GM19324 (cell line): ENCODE measurements around the gene SIN3A.
"Not testable (repeated sequence)": the region's sequence is repeated elsewhere in the genome, so short reads cannot be mapped to it uniquely, and the experiment has no call there.

Experiments
- ATAC-seq: cut with Tn5 transposase; IDR thresholded peaks from one replicate; pipeline ENCODE4 v1.9.1; 2021; ENCODE audit warnings: mild to moderate bottlenecking, moderate library complexity; ENCODE audit not compliant: unreplicated experiment, low FRiP score

SIN3A gene

DNA sequence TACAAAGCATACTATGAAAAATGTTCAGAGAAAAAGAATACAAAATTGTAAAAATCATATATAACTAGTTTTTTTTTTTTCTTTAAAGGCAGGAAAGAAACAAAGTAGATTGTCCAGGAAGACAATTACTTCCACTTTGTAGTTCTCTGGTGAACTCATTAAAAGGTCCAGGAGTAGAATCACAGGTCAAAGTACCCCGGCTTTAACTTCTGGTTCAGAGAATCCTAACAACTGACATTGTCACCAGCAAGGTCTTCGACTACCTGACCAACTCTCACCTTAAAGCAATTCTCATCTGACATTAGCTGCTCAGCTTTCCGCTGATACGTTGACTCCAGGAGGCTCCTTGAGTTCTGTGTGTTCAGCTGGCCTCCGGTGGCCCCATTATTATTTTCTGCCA lies 67.5 kb downstream of the SIN3A start:
- ATAC-seq = not testable (repeated sequence)

DNA sequence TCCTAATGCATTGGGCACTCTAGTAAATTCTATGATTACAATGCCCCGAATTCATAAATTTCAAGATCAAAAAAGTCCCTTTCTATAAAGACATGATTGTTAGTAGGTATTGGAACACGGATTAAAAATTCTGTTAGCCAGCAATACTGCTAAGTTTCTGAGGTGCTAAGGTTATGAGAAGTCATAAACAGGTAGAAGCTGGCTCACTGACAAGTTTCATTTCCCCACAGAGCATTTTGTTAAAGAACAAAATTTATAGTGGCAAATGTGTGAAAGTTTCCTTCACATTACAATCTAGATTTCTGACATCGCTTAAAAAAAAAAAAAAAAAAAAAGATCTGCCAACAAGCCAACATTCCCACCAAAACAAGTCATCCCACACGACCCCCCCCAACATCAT lies 70.7 kb downstream of the SIN3A start:
- no peak for ATAC-seq

GRCh38 chr15:75371901-75372688 lies 79.4 kb downstream of the SIN3A start:
- no peak for ATAC-seq

DNA sequence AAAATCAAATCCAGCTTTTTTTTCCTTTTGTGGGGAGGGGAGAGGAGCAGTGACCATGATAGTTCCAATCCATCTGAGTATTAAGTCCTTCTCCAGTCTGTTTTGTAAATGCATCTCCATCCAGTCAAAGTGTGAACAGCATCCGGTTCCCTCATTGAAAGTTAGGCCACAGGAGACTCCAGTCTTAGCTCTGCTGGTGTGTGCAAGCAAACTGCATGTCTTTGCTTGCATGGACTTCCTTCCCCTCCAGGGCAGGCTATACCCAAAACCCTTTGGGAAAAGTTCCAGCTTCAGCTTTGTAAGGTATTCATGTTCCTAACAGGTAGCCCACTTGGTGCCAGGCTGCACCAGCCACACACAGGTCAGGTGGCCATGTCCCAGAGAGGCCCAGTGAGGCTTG lies 80.0 kb downstream of the SIN3A start:
- no peak for ATAC-seq

DNA sequence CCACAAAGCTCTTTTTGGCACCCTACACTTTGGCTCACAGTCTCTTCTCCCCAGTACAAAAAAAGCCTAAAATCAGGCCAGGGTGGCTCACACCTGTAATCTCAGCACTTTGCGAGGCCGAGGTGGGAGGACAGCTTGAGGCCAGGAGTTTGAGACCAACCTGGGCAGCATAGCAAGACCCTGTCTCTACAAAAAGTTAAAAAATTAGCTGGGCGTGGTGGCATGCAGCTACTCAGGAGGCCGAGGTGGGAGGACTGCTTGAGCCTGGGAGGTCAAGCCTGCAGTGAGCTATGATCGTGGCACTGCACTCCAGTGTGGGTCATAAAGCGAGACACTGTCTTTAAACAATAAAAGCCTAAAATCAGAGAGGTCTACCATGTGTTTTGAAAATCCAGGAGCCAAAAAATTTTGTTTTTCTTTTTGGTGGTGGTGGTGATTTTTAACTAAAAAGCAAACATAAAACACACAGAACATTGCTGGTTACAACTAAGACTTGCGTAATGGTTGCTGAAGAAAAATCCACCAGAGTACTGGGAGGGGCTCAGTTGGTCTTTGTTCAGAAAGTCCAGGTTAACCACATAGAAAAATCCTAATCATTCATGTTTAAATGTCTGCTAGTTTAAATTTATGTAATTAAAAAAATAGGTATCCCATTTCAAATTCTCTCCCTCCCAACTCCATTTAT lies 81.5 kb downstream of the SIN3A start:
- no peak for ATAC-seq

DNA sequence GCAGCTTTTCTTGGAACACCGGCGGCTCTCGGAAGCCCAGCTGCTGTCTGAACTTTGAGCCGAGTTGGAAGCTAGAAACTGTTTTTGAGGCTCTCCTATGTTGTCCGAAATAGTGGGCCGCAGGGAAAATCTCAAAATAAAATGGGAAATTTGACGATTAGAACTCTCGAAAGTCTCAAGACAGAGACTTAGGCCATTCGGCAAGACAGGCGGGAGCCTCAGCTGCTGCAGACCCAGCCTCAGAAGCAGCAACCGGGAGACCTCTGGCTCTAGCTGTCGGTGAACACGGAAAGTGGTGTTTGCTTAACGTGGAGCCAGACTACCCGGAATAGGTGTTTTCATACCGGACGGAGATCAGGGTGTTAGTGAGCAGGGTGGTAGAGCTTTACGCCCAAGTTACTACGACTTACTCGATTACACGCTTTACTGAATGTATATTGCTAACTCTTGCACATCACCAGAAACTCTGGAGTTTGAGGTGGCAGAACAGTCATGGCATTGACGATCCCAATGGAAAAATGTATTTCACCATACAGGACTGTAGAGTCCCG lies 82.7 kb downstream of the SIN3A start:
- ATAC-seq = peak; percentile 0

GRCh38 chr15:75367913-75368688 lies 83.4 kb downstream of the SIN3A start, which contains the start of gene MAN2C1:
TSS of gene MAN2C1 (minus strand) at chr15:75368607. CDS start at chr15:75368583, 24 bp downstream.
- ATAC-seq = peak; percentile 90

DNA sequence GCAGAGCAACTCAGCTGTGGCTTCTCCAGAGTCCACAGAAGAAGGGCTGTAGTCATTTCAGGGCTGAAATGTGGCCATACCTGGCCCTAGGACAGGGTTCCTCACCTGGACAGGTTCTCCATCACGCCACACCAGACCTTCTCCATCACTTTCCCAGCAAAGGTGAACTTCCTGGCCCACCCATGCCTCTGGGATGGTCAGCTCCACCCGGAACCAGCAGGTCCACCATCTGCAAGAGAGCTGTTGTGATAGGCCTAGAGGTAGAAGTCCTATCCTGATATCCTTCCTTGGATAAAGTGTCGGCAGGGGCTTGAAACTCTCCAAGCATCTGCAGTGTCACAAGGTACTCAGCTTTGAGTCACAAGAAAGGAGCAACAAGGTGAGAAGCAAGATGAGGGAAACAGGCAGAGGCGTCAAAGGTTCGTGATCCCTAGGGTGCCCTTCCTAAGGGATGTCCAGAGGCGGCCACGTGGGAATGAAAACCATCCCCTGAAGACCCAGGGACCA lies 84.0 kb downstream of the SIN3A start:
- no peak for ATAC-seq

- ATAC-seq = no peak
Observed at GRCh38 chr15:75367006-75367405, 84.5 kb downstream of the SIN3A start.

DNA sequence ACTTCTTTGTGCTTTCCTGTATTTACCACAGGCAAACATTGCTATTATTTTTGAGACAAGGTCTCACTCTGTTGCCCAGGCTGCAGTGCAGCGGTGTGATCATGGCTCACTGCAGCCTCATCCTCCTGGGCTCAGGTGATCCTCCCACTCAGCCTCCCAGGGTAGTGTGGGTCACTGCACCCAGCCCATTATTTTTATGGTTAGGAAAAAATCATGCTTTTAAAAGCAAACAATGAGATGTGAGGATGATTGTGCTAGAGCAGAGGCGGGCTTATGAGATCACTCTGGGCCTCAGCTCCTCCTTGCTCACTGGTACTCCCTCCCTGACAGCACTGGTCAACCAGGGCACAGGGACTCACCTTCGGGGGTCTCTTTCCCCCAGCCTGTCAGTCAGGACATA lies 85.3 kb downstream of the SIN3A start:
- no peak for ATAC-seq

DNA sequence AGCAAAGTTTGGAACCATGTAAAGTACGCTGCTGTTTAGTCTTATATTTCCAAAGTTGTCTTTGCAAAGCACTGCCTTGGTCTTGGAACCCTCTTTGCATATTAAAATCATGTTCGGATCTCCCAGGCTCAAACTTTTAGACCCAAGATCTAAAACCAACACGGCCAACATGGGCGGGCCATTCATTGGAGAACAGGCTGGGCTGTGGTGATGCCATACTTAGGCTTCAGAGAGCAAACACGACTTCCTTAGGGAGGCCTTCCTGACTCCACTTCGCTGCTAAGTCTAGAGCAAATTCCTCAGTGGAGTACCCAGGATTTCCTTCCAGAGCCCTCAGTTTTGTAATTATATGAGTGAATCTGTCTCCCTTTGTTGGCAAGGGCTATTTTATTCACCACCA lies 86.6 kb downstream of the SIN3A start:
- no peak for ATAC-seq

GRCh38 chr15:75363786-75364185 lies 87.7 kb downstream of the SIN3A start:
- no peak for ATAC-seq

DNA sequence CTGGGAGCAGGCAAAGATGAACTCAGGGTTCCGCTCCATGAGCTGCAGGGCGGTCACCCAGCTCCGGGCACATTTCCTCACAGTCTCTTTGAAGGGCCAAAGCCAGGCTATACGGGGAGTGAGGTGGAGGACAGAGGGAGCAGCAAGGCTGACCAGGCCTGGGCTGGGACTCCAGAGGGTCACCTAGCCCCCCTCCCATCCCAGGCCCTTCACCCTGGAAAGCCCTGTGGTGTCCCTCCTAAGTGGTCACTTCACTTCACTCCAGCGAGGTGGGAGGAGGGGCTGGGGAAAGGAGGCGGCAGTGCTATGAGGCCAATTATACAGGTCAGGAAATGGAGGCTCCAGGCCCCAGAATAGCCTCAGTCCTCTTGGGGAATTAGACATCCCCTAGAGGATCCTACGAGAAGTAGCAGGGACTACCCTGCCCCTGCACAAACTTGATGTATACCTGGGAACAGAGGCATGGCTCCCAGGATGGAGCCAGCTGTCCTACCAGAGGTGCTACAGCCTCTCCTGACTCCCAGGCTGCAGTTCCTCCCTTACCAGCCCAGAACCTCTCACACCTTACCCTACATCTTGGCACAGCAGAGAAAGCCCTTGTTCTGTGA lies 88.7 kb downstream of the SIN3A start:
- ATAC-seq = no peak

DNA sequence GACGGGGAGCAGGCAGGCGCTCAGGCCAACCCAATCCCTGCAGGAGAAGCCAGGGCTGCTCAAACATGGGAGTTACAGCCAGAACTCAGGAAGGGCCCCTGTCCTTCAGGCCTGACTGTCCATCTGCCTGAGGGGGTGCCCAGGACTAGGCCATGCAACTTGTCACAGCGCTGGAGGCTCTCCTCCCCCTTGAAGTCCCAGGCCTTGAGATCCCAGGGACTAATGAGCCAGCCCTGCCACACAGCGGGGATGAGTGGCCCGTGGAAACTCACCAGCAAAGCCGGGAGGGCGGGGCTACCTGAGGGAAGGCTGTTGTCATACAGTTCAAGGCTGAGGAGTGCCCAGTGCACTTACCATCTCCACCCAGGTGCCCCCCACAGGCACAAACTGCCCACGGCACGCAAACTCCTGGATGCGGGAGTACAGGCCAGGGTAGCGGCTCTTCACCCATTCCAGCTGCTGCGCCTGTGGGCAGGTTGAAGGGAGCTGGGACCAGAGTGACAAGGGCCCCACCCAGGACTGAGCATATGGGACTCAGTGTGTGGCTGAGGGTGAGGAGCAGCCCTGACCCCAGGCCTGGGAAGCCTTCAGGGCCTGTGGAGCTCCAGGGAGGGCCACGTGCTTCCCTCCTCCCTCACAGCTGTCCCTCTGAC lies 89.4 kb downstream of the SIN3A start:
- ATAC-seq = no peak

- no peak for ATAC-seq
Observed at GRCh38 chr15:75361361-75361988, 90.0 kb downstream of the SIN3A start.

GRCh38 chr15:75360856-75361255 lies 90.6 kb downstream of the SIN3A start:
- ATAC-seq = no peak

- ATAC-seq = no peak
Observed at GRCh38 chr15:75360391-75360790, 91.1 kb downstream of the SIN3A start.

- no peak for ATAC-seq
Observed at GRCh38 chr15:75359537-75360250, 91.8 kb downstream of the SIN3A start.
